NCI-H187 (cell line): ENCODE data around the gene IQCF2.
"Not testable (repeated sequence)": the region's sequence is repeated elsewhere in the genome, so short reads cannot be mapped to it uniquely, and the experiment has no call there.

ENCODE experiments used
- DNase-seq, 2 experiments: peaks; one replicate each; lab custom pipeline; 2025; lab: John Stamatoyannopoulos, UW

Gene IQCF2

DNA sequence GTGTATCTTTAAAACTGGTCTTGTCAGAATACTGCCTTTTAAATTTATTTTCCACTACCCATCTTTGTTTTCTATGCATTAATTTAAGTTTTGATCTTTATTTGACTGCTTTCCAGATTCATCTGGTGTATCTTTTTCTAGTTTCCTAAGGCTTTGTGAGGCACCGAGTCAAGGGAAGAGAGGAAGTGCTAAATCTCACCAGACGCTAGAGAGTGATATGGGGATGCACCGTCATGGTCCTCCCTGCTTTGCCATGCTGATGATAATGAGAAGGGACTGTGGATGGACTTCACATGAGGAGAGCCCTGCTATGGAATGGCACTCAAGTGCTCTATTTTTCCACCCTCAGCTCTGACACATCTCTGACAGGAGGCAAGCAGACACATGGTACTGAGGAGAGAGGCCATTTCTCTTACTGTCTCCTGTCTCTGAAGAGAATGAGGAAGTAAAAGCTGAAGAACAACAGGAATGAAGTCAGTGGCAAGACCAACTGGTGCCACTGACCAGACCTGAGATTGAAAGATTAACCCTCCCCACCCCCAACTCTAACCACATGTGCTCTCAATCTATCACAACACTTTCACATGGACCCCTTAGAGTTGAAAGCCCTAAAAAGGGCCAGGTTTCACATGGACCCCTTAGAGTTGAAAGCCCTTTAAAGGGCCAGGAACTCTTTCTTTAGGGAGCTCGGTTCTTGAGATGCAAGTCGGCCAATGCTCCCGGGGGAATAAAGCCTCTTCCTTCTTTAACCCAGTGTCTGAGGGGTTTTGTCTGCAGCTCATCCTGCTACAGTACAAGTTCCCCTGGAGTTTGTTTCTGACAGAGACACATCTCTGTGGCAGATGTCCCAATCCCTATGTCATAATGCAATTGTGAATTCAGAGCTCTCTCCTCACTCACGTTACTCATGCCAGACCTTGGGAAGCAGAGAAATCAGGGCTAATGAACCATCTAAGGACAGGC is at the start of gene IQCF2:
IQCF2 (plus strand) TSS at position 913 of the 963 bp plus-strand sequence. CDS start 52 bp downstream, outside the sequence.
- no peak for DNase-seq

DNA sequence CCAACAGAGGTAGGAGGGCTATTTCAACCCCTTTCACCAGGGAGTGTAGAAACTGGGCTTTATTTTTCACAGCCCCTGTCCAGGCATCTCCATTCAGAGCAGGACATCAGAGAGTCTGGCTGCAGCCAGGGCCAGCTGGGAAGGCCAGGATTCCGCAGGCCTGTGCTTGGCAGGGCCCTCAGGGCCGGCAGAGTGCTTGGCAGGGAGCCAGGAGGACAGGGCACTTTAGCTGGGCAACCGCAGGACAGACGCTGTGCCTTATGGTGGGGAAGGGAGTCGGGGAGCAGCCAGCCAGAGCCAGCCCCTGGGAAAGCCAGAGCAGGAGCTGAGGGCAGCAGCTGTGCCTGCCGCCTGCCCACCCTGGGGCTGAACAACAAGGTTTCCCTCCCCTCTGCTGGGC is 47.9 kb upstream of the IQCF2 start:
- no peak for DNase-seq

DNA sequence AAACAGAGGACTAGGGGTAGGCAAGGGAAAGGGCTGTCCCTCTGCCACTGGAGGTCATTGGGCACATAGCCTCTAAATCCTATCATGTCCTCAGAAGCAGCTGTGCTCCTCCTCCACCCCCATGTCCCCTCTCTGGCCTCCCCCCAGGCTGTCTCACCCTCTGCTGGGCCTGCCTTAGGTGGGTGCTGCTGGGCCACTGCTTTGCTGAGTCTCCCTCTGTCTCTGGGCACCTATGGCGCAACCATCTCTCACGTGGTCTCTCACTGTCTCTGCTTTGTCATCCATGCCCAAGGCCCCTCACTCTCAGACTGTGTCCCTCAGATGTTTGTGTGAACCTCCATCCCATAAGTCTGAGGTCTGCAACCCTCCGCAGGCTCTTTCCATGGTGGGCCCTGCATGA is 47.4 kb upstream of the IQCF2 start:
- DNase-seq, result no peak

DNA sequence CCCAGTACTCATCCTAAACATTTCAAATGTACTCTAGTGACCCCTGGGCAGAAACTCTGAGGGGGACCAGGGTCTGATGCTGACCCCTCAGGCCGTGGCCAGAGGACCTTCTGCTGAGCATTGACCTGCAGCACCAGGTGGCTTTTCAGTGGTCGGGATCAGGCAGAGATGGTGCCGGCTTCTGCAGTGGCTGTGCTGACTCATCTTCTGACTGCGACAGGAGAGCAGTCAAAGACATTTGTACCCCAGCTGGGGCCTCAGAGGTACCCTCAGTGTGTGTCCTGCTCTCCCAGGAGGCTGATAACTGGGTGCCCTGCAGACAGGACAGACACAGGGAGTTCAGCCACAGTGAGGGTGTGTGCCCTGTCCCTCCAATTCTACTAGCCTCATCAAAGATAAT is 45.8 kb upstream of the IQCF2 start:
- no peak for DNase-seq

DNA sequence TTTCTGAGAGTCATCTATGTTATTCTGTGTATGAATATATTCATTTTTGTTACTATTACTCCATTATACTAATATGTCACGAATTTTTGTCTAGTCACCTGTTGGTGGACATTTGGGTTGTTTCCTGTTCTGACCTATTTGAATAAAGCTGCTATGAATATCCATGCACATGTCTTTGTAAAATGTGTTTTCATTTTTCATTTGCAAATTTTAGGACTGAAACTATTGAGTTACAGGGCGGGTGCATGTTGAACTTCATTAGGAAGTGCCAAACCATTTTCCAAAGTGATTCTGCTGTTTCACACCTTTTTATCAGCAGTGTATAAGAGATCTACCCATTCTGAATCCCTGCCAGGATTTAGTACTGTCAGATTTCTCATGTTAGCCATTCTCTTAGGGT is 44.7 kb upstream of the IQCF2 start:
- DNase-seq, result no peak

DNA sequence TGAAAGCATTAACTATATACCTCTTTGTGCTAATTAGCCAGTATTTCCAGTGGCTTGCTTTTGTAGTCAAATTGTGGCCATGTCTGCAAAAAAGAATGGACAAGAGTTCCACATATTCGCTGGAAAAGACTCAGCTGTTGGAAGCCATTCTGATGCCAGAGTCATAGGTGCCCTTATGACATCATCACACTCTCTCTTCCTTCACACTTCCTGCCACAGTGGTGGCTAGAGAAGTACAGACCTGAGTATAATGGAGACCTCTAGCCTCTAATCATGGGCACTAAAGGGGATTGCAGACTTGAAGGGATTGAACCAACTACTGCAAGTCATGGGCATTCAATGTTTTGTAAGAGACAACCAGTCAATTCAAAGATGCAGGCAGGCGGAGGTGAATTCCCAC is 44.0 kb upstream of the IQCF2 start:
- no peak for DNase-seq

DNA sequence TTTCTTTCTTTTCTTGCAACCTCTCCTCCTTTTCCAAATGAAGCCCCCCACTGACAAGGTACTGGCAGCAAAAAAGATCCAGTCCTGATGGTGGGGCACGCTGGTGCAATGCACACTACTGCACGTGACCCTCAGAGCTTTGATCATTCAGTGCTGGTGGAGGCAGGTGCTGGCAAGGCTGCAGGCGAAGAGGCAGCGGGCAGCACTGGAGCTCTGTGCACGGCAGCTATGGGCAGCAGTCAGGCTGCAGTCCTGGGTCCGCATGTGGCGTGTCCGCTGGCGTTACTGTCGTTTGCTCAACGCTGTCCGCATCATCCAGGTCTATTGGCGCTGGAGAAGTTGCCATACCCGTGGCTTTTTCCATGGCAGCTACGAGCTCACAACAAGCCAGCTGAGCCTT is 42.3 kb upstream of the IQCF2 start:
- DNase-seq, result no peak

DNA sequence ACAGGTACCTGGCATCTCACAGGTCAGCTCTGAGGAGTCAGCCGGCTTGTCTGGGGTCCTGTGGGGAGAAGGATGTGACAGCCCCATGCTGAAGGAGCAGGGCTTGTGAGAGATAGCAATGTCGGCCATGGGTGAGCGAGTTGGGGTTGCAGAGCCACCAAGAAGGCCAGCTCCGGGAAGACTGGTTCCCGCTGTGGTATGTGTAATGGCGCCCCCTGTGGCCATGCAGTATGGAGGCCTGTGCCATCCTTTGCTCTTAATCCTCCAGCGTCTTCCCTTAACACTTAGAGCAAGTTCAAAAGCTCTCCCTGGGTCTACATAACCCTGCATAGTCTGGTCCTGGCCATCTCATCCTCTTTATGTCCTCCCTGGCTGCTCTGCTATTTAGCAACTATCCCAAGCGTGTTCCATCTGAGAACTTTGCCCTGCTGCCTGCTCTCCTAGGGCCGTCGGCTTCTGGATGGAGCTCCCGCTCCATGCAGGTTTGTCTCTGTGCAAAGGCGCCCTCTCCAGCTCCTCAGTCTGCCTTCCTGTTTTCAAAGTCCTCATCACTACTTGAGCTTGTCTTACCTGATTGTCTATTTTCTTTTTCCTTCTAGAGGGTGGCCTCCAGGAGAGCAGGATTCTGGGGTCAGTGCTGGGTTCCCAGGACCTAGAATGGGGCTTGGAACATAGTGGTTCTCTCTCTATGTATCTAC is 41.6 kb upstream of the IQCF2 start:
- no peak for DNase-seq

DNA sequence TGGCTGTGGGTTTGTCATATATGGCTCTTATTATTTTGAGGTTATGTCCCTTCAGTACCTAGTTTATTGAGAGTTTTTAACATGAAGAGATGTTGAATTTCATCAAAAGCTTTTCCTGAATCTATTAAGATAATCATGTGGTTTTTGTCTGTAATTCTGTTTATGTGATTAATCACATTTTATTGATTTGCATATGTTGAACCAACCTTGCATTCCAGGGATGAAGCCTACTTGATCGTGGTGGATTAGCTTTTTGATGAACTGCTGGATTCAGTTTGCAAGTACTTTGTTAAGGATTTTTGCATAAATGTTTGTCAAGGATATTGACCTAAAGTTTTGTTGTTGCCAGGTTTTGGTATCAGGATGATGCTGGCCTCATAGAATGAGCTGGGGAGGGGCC is 33.1 kb upstream of the IQCF2 start:
- DNase-seq, result no peak

DNA sequence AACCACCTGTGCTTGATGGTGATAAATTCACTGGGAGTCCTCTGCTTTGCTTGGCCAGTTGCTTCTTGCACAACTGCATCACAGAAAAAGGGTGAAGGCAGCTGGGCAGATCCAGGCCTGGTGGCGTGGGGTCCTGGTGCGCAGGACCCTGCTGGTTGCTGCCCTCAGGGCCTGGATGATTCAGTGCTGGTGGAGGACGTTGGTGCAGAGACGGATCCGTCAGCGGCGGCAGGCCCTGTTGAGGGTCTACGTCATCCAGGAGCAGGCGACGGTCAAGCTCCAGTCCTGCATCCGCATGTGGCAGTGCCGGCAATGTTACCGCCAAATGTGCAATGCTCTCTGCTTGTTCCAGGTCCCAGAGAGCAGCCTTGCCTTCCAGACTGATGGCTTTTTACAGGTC is 31.1 kb upstream of the IQCF2 start:
- no peak for DNase-seq

DNA sequence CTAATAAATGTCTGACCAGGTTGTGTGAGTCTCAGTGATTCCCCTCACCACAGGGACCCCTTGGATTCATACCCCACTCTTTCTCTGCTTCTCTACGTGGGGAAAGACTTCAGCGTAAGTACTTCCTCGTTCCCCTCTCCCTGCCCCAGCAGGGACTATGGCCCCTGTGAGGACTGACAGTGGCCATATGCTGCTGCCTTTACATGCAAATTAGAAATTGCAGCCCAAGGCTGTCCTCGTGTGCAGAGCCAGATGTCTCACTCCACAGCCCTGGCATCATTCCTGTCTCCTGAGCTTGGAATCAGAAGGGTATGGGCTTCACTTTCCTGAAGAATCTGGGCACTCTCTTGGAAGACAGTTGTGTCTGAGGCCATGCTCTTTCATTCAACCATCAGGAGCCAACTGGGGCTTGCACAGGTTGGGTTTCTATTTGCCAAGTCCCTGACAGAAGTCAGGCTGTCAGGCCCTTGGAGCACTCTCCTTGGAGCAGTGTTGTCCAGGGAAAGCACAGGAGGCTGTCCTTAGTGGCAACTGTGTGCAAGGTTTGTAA is 30.5 kb upstream of the IQCF2 start:
- no peak for DNase-seq

DNA sequence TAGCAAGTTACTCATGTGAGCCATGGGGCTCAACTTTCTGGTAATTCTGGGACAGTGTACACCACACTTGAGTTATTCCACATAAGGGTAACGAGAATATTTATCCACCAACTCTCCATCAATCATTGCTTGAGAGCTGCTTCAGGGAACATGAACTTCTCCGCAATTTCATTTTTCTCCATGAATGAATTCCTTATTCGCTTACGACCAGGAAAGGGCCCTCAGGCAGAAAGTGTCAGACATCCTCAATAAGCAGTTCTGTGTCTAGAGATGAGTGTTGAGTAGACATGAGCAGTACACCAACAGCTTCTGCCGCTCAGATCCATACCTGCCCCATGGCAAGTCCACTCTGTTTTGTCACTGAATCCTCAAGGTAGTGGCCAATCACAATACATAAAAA is 24.8 kb upstream of the IQCF2 start:
- no peak for DNase-seq

DNA sequence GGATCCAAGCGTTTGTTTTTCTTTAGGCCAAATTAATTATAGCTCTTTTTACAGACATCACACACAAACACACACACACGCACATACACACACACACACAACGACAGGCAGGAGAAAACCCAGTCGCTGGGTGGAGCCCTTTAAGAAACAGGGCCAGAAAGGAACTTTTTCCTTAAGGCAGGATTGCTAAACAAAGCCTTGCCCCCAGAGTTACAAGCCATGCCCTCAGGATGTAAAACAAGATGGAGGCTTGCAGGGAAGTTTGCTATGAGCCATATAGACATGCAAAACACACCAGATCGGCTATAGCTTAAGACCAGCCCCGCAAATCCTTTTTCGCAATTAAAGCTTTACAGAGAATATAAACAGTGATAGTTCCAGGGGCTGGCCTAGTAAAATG is 16.3 kb upstream of the IQCF2 start:
- DNase-seq, result no peak

DNA sequence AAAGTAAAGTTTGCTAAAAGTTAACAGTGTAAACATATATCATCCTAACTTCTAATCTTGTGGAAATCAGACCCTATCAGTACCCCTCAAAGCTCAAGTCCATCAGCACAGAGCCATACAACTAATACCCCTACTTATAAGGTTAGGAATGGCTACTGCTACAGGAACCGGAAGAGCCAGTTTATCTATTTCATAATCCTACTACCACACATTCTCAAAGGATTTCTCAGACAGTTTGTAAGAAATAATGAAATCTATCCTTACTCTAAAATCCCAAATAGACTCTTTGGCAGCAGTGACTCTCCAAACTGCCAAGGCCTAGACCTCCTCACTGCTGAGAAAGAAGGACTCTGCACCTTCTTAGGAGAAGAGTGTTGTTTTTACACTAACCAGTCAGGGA is 6.0 kb upstream of the IQCF2 start:
- not testable (repeated sequence) for DNase-seq

DNA sequence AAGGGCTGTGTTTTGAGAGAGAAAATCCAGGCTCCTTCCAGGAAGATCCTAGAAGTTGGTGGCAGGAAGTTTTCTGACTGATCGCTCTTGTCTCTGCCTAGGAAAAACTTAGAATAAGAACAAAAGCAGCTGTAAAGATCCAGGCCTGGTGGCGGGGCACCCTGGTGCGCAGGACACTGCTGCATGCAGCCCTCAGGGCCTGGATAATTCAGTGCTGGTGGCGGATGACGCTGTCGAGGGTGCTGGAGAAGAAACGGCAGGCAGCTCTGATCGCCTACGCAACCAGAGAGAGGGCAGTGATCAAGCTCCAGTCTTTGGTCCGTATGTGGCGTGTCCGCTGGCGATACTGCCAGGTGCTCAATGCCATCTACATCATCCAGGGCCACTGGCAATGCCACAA is 1.5 kb downstream of the IQCF2 start:
- no peak for DNase-seq

DNA sequence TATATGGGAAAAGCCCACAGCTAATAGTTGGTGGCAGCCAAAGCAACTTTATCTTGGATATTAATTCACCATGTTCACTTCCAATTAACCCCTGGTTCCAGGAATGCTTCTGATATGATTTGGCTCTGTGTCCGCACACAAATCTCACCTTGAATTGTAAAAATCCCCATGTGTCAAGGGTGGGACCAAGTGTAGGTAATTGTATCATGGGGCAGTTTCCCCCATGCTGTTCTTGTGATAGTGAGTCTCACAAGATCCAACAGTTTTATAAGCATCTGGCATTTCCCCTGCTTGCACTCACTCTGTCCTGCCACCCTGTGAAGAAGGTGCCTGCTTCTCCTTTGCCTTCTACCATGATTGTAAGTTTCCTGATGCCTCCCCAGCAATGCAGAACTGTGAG is 7.5 kb downstream of the IQCF2 start:
- DNase-seq, result not testable (repeated sequence)

DNA sequence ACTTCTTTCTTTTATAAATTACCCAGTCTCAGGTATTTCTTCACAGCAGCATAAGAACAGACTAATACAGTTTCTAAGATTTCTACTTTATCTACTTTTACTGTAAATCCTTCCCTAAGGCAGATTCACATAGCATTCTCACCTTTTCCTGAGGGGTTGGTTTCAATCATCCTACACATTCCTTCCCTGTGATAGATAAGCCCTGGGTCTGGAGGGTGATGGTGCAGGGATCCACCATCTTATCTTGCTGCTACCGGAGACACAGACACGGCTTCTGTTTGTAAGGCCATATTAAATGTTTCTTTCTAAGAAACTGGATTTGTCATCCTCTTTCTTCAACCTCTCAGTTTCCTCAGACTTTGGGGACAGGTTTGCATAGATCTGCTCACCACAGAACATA is 7.9 kb downstream of the IQCF2 start:
- DNase-seq, result no peak

DNA sequence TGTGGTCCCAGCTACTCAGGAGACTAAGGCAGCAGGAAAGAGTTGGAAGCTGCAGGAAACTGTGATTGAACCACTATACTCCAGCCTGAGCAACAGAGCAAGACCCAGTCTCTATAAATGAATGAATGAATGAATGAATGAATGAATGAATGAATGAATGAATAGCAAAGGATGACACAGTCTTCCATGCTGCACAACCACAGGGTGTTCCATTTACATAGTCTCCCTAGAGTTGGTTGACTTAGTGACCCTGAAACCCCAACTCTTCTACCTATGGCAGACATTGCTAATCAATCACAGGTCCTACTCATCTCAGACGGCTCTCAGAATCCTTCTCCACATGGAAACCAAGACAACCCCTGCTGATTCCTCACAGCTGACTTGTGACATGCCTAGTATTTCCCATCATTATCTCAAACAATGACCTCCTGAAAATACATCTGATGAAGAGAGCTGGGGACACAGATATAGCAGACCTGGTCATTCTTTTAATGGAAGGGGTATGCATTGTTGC is 11.9 kb downstream of the IQCF2 start:
- no peak for DNase-seq

DNA sequence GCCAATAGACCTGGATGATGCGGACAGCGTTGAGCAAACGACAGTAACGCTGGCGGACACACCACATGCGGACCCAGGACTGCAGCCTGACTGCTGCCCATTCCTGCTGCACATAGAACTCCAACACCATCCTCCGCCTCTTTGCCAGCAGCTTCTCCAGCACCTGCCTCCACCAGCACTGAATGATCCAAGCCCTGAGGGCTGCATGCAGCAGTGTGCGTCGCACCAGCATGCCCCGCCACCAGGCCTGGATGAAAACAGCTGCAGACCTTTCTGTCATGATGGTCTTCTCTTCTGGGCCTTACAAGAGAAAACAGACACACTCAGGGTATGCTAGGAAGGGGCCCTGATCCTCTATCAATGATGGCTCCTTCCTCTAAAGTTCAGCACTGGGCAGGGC is 12.5 kb downstream of the IQCF2 start:
- no peak for DNase-seq

DNA sequence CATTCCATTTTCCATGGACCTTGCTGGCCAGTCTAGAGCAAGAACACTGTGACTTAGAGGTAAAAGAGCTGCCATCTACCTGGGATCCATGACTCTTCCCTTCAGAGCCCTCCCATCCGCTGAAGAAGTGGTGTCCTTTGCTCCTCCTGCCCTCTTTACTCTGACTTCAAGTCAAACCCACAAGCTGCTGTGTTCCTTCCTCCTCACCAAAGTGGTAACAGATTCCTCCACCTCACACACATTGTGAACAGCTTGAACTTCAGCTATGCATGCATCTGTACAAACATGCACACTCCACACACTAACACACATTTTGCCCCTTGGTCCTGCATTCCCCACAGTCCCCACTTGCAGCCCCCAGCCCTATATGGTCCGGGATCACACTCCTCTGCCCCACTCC is 13.0 kb downstream of the IQCF2 start:
- no peak for DNase-seq

DNA sequence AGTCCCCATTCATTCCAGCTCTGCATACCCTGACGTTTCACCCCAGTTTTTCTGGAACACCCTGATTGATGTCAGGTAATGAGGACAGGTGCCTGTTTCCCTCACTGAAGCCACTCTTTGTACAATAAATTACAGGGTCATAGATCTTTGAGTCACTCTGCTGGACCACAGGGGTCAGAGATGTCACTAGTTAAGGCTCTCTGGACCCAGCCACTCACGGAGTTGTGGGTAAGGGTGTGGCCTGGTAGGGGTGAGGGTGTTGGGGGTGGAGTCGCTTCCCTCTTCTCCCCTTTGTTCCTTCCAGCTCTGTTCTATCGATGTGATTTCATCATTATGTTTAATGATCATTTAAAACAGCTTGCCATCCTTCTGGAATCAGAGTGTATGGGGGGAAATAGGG is 13.5 kb downstream of the IQCF2 start:
- no peak for DNase-seq

DNA sequence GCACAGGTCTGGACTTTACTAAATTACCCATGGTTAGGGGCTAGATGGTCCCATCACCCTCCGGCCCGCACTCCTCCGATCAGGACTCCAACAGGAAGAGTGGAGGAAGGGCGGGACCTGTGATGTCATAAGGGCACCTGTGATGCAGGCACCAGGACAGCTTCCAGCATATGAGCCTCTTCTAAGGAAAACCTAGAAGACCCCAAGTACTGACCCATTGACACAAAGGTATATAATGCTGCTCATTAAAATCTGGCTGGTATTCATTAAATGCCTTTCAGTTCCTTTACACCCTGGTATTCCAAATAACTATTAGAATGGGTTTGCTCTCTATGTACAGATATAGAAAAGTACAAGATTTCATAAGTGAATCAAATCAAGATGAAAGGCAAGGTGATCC is 14.1 kb downstream of the IQCF2 start, which contains the start of gene IQCF5:
IQCF5 (minus strand) TSS at position 101 of the 400 bp plus-strand sequence; CDS start at position 31, 70 bp downstream.
- no peak for DNase-seq

DNA sequence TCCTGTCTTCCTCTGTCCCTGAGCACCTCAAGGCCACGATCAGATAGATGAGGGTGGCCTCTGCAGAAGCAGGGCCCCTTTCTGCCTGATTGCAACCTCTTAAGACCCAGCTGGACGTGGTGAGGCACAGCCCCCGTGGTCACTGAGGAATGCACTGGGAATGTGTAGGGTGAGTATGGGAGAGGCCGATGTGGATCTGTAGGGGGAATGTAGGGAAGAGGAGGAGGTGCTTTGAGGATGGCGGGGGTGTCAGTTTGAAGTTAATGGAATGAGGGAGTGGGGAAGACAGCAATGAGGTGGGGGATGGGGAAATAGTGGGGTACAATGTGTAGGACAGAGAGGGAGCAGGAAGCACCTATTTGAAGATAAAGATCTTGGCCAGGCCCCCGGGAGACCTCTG is 14.8 kb downstream of the IQCF2 start:
- no peak for DNase-seq
